ENCODE results near the gene CFLAR. TPM values are rescaled to one million over a fixed set of nuclear protein-coding genes. Genes with fewer than 3 reads are reported as not detected.
A peak's percentile ranks its signal among the peaks of the same experiment; 100 is the strongest.
"Not testable (repeated sequence)": the region's sequence is repeated elsewhere in the genome, so short reads cannot be mapped to it uniquely, and the experiment has no call there.

CFLAR gene
- total RNA-seq, 4 donors from 2014 or later: 158 to 284 (median 220) TPM

GRCh38 chr2:201139836-201140604, 24.1 kb downstream of the CFLAR start:
- TF ChIP-seq CTCF (IDR thresholded peaks at IDR 0.05) (no peak), EP300 (IDR thresholded peaks at IDR 0.05) (no peak), POLR2A (IDR thresholded peaks at IDR 0.05) (no peak)
- H3K36me3 ChIP-seq: peaks cover 0 to 100% (median 25%) of the 10 kb centered on the region in 3 donors
- no peaks in the 10 kb centered on the region for H3K9me3 ChIP-seq
- peaks cover 0 to 13% (median 0%) of the 10 kb centered on the region in 4 donors for H3K4me1 ChIP-seq
- no peaks in the 10 kb centered on the region for H3K27me3 ChIP-seq
- no peak overlapping the region for H3K27ac ChIP-seq
- no peak overlapping the region for H3K4me3 ChIP-seq
- 55 to 64% methylated on average over 34 of the region's 34 CpGs for WGBS, 2 donors
- no peak for DNase-seq (ENCODE audit: low spot score in 2 of 2)

- Histone ChIP-seq H3K9me3 (no peaks in the 10 kb centered on the region), H3K27ac (no peak overlapping the region), H3K4me1 (peaks cover 0 to 11% (median 3%) of the 10 kb centered on the region in 4 donors), H3K27me3 (no peaks in the 10 kb centered on the region), H3K4me3 (no peak overlapping the region), H3K36me3 (peaks cover 2 to 92% (median 3%) of the 10 kb centered on the region in 3 donors)
- no peak for DNase-seq (ENCODE audit: low spot score in 2 of 2)
- TF ChIP-seq CTCF (IDR thresholded peaks at IDR 0.05): no peak
- no peak for TF ChIP-seq POLR2A (IDR thresholded peaks at IDR 0.05)
- no peak for TF ChIP-seq EP300 (IDR thresholded peaks at IDR 0.05)
- 90 to 92% methylated on average over 5 of the region's 5 CpGs for WGBS, 2 donors
Measured at GRCh38 chr2:201144101-201145051, 28.4 kb downstream of the CFLAR start.

DNA sequence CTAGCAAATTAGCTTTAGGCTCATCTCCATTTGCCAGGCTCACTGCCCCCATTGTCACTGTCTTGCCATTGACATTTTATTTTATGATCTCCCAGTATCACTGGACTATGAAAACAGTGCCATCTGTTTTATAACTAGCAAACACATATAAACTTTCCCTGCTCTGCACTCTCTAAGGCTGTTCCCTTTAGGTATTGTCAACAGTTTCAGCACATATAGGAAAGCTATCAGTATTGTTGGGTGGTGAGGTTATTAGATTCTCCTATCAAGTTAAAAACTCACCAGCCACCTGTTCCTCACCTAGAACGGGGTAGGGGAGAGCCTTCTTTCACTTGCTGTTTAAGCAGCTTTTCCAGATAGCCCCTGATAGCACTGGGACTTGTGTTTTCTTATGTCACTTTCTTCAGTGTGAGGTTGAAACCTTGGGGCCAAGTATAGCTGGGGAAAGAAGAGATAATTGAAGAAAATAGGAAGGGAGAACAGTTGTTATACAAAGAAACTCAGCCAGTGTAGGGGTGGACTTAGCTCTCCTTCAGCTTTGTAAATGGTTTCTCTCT, 32.5 kb downstream of the CFLAR start:
- no peaks in the 10 kb centered on the region for H3K9me3 ChIP-seq
- peak overlapping the region in 3 of 4 donors; percentile 22 to 68 (median 39) for H3K27ac ChIP-seq
- no peak for DNase-seq (ENCODE audit: low spot score in 2 of 2)
- H3K4me1 ChIP-seq: peaks cover 0 to 46% (median 20%) of the 10 kb centered on the region in 4 donors
- TF ChIP-seq CTCF (IDR thresholded peaks at IDR 0.05) (no peak), EP300 (IDR thresholded peaks at IDR 0.05) (no peak), POLR2A (IDR thresholded peaks at IDR 0.05) (no peak)
- H3K36me3 ChIP-seq: peaks cover 3 to 87% (median 6%) of the 10 kb centered on the region in 3 donors
- 89 to 94% methylated on average over 1 of the region's 1 CpG for WGBS, 2 donors
- no peaks in the 10 kb centered on the region for H3K27me3 ChIP-seq
- H3K4me3 ChIP-seq: no peak overlapping the region

DNA sequence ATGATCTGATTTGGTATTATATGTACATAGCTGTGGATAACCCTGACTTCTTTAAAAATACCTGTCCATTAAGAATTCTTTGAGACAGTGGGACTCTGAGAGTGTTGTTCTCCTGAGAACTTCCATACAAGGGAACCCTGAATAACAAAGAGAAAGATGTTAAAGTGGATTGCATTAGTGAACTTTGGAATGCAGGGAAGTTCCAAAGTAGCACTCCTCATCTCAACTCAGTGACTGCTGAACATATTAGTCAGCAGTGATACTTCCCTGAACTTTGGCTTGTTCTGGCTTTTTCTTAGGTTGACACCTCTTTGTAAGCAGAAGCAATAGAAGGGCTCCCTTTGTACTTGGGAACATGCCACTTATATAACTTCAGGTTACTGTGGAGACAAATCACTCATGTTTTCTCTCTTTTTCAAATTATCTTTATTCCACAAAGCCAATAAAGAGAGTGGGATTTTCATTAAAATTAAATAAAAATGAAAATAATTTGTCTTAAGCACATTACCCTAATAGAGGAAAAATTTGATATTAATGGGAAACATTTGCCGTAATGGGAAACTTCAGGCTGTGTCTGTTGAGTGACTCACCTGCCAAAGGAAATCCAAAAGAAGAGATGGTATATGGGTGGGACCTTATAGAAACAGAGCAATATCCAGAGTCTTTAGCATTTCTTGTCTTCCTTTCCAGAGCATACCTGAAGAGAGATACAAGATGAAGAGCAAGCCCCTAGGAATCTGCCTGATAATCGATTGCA, 33.3 kb downstream of the CFLAR start:
- TF ChIP-seq EP300 (IDR thresholded peaks at IDR 0.05) (peak in 1 of 2 donors; percentile 54), POLR2A (IDR thresholded peaks at IDR 0.05) (no peak)
- DNase-seq (ENCODE audit: low spot score in 2 of 2): no peak
- Histone ChIP-seq H3K4me1 (peaks cover 0 to 46% (median 20%) of the 10 kb centered on the region in 4 donors), H3K36me3 (peaks cover 3 to 85% (median 6%) of the 10 kb centered on the region in 3 donors), H3K27me3 (no peaks in the 10 kb centered on the region), H3K27ac (peak overlapping the region in 3 of 4 donors; percentile 39 to 68 (median 58)), H3K9me3 (no peaks in the 10 kb centered on the region), H3K4me3 (no peak overlapping the region)
- WGBS, 2 donors: 86 to 94% methylated on average over 2 of the region's 2 CpGs

GRCh38 chr2:201149821-201150165, 33.8 kb downstream of the CFLAR start:
- H3K4me3 ChIP-seq; H3K9me3 ChIP-seq; H3K27me3 ChIP-seq; DNase-seq (ENCODE audit: low spot score in 2 of 2): not testable (repeated sequence)
- Histone ChIP-seq H3K36me3 (peaks cover 3 to 85% (median 6%) of the 10 kb centered on the region in 3 donors), H3K27ac (peak overlapping the region in 3 of 4 donors; percentile 31 to 68 (median 58)), H3K4me1 (peaks cover 0 to 46% (median 20%) of the 10 kb centered on the region in 4 donors)
- WGBS, 2 donors: 95 to 97% methylated on average over 8 of the region's 8 CpGs

Data from tibial nerve (tissue), 4 donors.